Thyroid gland (tissue), 4 donors: ENCODE data around the gene PLXNA4. TPM values are rescaled to one million over a fixed set of nuclear protein-coding genes. Genes with fewer than 3 reads are reported as not detected.

Experiments used
- DNase-seq, 2 donors: peaks; one replicate each; pipeline ENCODE4 v3.0.0-alpha.2; 2019
- H3K27ac ChIP-seq, 3 donors: fragments of 200-600 bp; sonication (generic); 1 replicate in 2 of 3; 2 replicates in 1 of 3; pipeline ENCODE4 v1.5.1; 2016 to 2019; ENCODE audit warnings: mild to moderate bottlenecking in 1 of 3, moderate library complexity in 1 of 3
- H3K27me3 ChIP-seq: fragments of 200-600 bp; sonication (generic); one replicate; pipeline ENCODE4 v1.5.1; 2019
- H3K36me3 ChIP-seq, 2 donors: fragments of 200-600 bp; sonication (generic); one replicate each; pipeline ENCODE4 v1.5.1; 2016 to 2019
- H3K4me1 ChIP-seq, 2 donors: fragments of 200-600 bp; sonication (generic); one replicate each; pipeline ENCODE4 v1.5.1; 2017 to 2019
- H3K4me3 ChIP-seq, 3 donors: fragments of 200-600 bp; sonication (generic); replicated peaks in 1 of 3; 1 replicate in 2 of 3; 2 replicates in 1 of 3; pipeline ENCODE4 v1.5.1; 2016; ENCODE audit warnings: mild to moderate bottlenecking in 1 of 3
- H3K9me3 ChIP-seq: fragments of 200-600 bp; sonication (generic); one replicate; pipeline ENCODE4 v1.5.1; 2017
- POLR2A ChIP-seq, 2 donors: fragments of 450-650 bp; IDR thresholded peaks; one replicate each; pipeline ENCODE4 v1.6.1; 2017; ENCODE audit warnings: antibody characterized with exemption in 2 of 2, mild to moderate bottlenecking in 2 of 2, moderate library complexity in 1 of 2
- WGBS, 2 donors: methylation state at CpG; one replicate each; pipeline ENCODE4 v1.1.5; 2017; 5-methylcytosine and 5-hydroxymethylcytosine counted together
- intact Hi-C: fragments of 100-400 bp; cut with DNase I; formaldehyde crosslinking; loops from one replicate; pipeline ENCODE4 v1.15.1; 2023
- total RNA-seq, 4 donors: library from RNA; depleted of rRNA; stranded (reverse); fragments of >200 nt; gene quantifications; one replicate each; pipeline ENCODE4 v1.2.3, GENCODE V29; 2016
- TF ChIP-seq, protein P1 (sequence below), 6 experiments: fragments of 200-600 bp in 3 of 6; fragments of 450-650 bp in 3 of 6; sonication (generic) in 3 of 6; IDR thresholded peaks; one replicate each; pipeline ENCODE4 v1.5.1; 2016 to 2019; ENCODE audit warnings: antibody characterized with exemption in 6 of 6, mild to moderate bottlenecking in 2 of 6, inconsistent platforms in 1 of 6, moderate library complexity in 1 of 6

Gene PLXNA4
- total RNA-seq, 4 donors from 2014 or later: 1.3 to 8.3 (median 2.4) TPM

GRCh38 chr7:132248841-132249240 lies 327.4 kb downstream of the PLXNA4 start:
- intact Hi-C loops: no loop called here
- no peaks in the 10 kb centered on the region for H3K9me3 ChIP-seq
- TF ChIP-seq, protein P1, sequence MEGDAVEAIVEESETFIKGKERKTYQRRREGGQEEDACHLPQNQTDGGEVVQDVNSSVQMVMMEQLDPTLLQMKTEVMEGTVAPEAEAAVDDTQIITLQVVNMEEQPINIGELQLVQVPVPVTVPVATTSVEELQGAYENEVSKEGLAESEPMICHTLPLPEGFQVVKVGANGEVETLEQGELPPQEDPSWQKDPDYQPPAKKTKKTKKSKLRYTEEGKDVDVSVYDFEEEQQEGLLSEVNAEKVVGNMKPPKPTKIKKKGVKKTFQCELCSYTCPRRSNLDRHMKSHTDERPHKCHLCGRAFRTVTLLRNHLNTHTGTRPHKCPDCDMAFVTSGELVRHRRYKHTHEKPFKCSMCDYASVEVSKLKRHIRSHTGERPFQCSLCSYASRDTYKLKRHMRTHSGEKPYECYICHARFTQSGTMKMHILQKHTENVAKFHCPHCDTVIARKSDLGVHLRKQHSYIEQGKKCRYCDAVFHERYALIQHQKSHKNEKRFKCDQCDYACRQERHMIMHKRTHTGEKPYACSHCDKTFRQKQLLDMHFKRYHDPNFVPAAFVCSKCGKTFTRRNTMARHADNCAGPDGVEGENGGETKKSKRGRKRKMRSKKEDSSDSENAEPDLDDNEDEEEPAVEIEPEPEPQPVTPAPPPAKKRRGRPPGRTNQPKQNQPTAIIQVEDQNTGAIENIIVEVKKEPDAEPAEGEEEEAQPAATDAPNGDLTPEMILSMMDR (IDR thresholded peaks at IDR 0.05): no peak
- no peak for TF ChIP-seq POLR2A (IDR thresholded peaks at IDR 0.05)
- H3K27me3 ChIP-seq: no peaks in the 10 kb centered on the region
- peaks cover 5 to 18% of the 10 kb centered on the region in 2 donors for H3K4me1 ChIP-seq
- no peak overlapping the region for H3K4me3 ChIP-seq
- DNase-seq: no peak
- 81 to 92% methylated on average over 2 of the region's 2 CpGs for WGBS, 2 donors
- no peaks in the 10 kb centered on the region for H3K36me3 ChIP-seq
- H3K27ac ChIP-seq: no peak overlapping the region

DNA sequence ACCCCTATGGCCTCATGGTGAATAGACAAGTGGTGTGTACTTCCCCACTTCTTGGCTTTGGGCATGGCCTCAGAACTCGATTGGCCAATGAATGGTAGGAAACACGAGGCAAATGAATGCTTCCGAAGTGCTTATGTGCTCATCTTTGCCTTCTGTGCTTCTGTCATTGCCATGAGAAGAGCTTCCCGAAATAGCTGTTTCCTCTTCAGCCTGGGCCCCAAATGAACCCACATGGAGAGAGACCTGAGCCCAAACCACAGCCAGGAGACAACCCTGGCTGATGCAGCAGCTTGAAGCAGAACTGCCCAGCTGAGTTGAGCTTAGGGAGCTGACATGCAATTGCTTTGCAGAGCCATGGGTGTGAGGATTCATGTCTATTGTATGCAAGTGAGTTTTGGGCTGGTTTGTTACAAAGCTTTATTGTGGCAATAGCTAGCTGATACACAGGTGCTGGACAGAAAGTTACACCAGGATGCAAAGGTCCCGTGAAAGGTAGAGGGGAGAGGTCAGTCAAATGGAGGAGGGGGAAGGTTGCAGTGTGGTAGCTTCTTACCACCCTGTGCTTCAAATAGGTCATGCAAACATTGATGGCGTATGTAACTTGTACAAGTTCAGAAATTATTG lies 328.2 kb downstream of the PLXNA4 start:
- H3K4me3 ChIP-seq: no peak overlapping the region
- no peak overlapping the region for H3K27ac ChIP-seq
- 89 to 93% methylated on average over 6 of the region's 6 CpGs for WGBS, 2 donors
- no peaks in the 10 kb centered on the region for H3K27me3 ChIP-seq
- intact Hi-C loops: no loop called here
- TF ChIP-seq POLR2A (IDR thresholded peaks at IDR 0.05): no peak
- TF ChIP-seq, protein P1 (IDR thresholded peaks at IDR 0.05): no peak
- peaks cover 5 to 18% of the 10 kb centered on the region in 2 donors for H3K4me1 ChIP-seq
- H3K9me3 ChIP-seq: no peaks in the 10 kb centered on the region
- no peaks in the 10 kb centered on the region for H3K36me3 ChIP-seq
- no peak for DNase-seq

DNA sequence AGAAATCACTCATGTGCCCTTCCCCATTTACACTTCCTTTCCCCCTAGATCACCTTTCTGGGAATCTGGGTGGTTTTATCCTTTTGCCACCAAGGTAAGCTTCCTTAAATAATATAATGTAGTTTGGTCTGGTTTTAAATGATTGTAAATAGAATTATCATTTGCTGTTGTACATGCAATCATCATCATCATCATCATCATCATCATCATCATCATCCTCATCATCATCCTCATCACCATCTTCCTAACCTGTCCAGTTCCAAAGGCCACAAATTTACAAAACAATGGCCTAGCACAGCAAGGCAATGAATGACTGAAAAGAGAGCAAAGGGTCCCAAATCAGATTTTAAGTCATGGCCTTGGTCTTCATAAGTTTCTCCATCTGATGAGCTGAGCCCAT lies 329.7 kb downstream of the PLXNA4 start:
- Histone ChIP-seq H3K4me3 (no peak overlapping the region), H3K27me3 (no peaks in the 10 kb centered on the region), H3K9me3 (no peaks in the 10 kb centered on the region), H3K4me1 (peaks cover 2 to 14% of the 10 kb centered on the region in 2 donors), H3K27ac (no peak overlapping the region), H3K36me3 (no peaks in the 10 kb centered on the region)
- TF ChIP-seq POLR2A (IDR thresholded peaks at IDR 0.05): no peak
- TF ChIP-seq, protein P1 (IDR thresholded peaks at IDR 0.05): no peak
- intact Hi-C loops: no loop called here
- DNase-seq: no peak

DNA sequence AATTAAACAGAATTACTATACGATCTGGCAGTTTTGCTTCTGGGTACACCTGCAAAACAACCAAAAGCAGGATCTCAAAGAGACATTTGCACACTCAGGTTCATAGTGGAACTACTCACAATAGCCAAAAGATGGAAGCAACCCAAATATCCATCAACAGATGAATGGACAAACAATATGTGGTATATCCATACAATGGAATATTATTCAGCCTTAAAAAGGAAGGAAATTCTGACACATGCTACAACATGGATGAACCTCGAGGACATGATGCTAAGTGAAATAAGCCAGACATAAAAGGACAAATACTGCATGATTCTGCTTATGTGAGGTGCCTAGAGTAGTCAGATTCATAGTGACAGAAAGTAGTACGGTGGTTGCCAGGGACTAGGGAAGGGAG lies 330.7 kb downstream of the PLXNA4 start:
- intact Hi-C loops: no loop called here
- no peak for TF ChIP-seq POLR2A (IDR thresholded peaks at IDR 0.05)
- TF ChIP-seq, protein P1 (IDR thresholded peaks at IDR 0.05): no peak
- Histone ChIP-seq H3K27me3 (no peaks in the 10 kb centered on the region), H3K36me3 (no peaks in the 10 kb centered on the region), H3K27ac (no peak overlapping the region), H3K4me1 (peaks cover 0 to 5% of the 10 kb centered on the region in 2 donors), H3K9me3 (no peaks in the 10 kb centered on the region), H3K4me3 (no peak overlapping the region)
- no peak for DNase-seq
- 87 to 91% methylated on average over 3 of the region's 3 CpGs for WGBS, 2 donors

DNA sequence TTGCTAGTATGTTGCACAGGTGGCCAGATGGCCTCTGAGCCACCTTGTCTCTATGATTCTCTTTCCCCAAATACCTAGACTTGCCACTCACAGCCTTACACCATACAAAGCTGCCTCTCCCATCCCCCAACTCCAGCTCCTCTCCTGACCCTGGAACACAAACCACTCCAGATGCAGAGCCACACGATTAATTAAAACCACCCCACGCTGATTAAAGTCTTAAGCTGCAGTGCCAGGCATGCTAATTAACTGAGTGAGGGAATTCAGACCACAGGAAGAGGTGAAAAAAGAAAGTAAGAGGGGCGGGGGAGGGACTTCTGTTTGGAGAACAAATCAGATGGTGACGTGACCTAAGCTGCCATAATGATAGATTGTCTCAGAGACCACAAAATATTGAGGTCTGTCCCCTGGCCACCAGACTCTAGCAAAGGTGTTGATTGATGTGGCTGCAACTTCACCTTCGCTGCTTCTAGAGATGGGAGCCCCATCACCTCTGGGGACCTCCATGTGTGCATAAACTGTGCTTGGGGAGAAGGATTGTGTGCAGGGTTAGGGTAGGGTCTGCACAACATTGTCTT lies 331.3 kb downstream of the PLXNA4 start:
- no peaks in the 10 kb centered on the region for H3K9me3 ChIP-seq
- TF ChIP-seq POLR2A (IDR thresholded peaks at IDR 0.05): no peak
- TF ChIP-seq, protein P1 (IDR thresholded peaks at IDR 0.05): no peak
- intact Hi-C loops: no loop called here
- WGBS, 2 donors: 84% methylated on average over 5 of the region's 5 CpGs
- H3K36me3 ChIP-seq: no peaks in the 10 kb centered on the region
- H3K27me3 ChIP-seq: no peaks in the 10 kb centered on the region
- no peak for DNase-seq
- no peak overlapping the region for H3K4me3 ChIP-seq
- no peak overlapping the region for H3K27ac ChIP-seq
- peaks cover 0 to 8% of the 10 kb centered on the region in 2 donors for H3K4me1 ChIP-seq
